Measurements from ENCODE around the gene ERFE.

The ERFE gene

DNA sequence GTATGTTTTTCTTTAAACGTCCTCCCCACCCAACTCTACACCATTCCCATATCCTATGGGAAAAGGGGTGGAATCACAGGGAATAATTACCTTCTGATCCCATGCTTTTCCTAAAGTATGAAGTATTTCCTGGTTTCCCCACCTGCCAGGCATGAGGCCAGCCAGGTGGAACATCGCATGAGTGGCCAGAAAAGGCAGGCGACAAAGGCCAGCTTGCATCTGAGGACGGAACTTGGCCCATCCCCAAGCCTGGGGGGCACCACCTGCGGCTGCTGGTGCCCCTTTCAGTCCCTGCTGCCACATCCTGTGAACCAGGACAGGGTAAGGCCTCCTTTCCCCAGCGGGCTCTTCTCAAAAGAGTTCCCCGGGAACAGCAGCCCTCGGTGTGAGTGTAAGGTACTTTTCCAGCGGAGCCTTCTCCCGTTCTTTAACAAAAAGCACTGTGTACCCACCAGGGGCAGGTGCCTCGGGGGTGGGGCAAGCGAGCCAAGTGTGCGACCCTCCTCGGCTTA is 1.2 kb upstream of the ERFE start:
- DNase-seq, result no peak

DNA sequence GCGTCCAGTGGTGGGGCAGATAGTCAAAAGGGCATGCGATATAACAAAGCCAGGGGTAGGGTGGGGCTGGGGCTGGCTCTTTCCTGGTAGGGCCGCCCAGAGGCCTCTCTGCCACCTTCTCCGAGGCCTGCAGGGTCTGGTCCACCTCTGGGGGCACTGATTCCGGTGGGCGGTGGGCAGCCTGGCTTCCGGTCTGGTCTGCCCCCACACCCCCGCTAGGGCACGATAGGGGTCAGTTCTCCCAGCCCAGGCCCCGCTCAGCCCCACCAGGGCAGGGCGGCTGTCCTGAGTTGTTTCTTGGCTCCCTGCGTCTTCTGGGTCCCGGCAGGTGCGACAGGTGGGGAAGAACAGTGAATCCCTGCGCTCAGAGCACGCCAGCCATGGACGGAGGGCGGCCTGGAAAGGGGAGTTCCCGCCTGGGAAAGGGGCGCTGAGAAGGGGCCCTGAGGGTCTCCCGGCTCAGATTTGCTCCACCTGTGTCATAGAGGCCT is 707 bp upstream of the ERFE start:
- DNase-seq, result no peak

- no peak for DNase-seq
These were observed 335 bp downstream of the ERFE start for GRCh38 chr2:238159071-238159539.

DNA sequence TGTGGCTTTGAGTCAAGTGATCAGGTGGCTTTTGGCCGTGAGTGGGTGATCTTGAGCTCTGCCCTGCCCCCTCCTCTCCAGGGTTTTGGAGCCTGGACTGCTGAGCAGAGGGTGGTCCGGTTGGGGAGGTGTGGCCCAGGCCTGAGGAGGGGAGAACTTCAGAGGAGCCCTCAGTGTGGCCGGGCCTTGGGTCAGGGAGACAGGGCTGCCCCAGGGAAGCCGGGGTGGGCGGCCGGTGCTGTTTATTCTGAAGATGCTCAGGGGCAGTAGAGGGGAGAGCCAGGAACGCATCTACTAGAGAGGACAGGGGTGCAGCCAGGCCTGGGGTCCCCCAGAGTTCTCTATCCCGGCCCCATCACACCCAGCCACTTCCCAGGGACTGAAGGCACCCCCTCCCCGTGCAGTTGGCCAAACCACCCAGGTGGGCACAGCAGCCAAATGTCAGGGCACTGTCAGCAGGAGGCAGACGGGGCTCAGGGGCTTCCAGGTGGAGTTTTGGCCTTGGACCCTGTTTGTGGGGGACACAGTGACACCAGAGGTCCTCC is 963 bp downstream of the ERFE start:
- no peak for DNase-seq

DNA sequence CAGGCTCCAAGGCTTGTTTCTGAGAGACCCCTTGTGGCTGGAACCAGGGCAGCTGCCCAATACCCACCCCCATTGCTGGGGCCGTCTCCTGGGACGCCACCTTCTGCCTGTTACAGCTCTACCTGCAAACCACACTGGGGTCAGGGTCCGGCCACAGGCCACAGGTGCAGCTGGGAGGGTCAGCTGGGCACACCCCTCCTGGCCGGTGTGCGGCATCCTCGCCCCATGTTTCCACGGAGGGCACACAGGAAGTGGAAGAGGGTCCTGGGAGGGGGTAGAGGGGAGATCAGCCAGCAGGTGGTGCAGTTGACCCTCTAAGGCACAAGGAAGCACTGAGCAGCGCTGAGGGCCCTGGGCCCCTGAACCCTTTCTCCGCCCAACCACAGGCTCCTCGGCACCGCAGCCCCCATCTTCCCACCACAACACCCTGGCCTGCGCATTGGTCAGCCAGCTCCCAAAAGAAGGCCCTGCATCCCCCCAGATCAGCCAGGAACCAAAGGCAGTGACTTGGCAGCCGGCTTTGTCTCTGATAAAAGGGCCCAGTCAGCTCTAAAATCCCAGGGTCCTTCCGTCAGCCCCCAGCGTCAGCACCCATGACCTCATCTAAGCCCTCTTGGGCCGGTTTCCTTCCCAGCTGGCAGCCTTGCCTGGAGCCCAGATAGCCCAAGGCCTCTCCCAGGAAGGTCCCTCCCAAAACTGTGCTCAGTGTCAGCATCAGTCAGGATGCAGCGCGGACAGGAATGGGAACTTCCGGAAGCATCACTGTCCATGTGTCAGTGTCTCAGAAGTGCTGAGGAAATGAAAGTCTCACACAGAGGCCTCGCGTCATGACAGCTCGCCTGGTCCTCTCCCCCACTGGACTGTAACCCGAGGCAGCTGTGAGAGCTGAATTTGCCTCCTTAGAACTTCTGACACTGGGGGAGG is 1.7 kb downstream of the ERFE start:
- DNase-seq, result no peak

GRCh38 chr2:238161291-238162051 is 2.7 kb downstream of the ERFE start:
- DNase-seq, result no peak

- no peak for DNase-seq
These were observed 3.6 kb downstream of the ERFE start for GRCh38 chr2:238162251-238162845.

GRCh38 chr2:238162846-238163441 is 4.2 kb downstream of the ERFE start:
- DNase-seq, result no peak

GRCh38 chr2:238163481-238164198 is 4.9 kb downstream of the ERFE start:
- DNase-seq, result no peak

- DNase-seq, result no peak
These were observed 6.1 kb downstream of the ERFE start for GRCh38 chr2:238164906-238165287.

- no peak for DNase-seq
These were observed 6.6 kb downstream of the ERFE start for GRCh38 chr2:238165288-238165921.

DNA sequence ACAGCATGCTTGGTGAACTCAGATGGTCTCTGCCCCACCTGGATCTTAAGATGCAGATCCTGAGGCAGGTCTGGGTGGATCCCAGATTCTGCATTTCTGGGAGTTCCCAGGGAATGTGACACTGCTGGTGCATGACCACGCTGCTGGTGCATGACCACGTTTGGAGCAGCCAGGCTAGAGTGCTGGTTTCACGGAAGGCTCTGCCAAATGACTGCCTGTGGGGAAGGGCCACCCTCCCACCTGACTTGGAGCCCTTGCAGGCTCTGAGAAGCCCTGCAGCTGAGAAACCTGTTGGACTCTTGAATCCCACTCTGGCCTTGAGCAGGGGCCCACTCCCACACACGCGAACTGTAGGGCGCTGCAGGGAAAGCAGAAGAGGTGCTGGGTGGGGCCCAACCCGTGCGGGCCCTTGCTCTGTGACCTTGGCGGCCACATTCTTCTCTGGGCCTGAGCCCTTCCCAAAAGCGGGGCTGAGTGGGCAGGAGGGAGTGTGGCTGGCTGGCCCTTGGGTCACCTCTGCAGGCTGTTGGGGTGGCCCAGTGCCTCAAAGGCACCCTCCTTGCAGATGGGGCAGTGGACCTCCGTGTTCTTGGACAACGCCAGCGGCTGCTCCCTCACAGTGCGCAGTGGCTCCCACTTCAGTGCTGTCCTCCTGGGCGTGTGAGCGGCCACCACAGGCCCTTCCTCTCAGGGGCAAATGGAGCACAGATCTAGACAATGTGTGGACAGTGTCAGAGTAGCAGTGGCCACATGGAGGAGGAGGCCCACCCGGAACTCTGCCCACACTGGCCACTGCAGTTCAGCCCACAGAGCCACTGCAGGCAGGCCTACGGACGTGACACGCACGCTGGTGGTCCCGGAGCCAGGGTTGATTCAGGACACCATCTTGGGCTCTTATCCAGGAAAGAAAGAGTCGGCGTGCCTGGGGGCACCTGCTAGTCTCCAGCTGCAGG is 7.9 kb downstream of the ERFE start:
- no peak for DNase-seq

GRCh38 chr2:238167344-238167715 is 8.6 kb downstream of the ERFE start:
- no peak for DNase-seq

- DNase-seq, result no peak
These were observed 9.0 kb downstream of the ERFE start for GRCh38 chr2:238167761-238168160.

DNA sequence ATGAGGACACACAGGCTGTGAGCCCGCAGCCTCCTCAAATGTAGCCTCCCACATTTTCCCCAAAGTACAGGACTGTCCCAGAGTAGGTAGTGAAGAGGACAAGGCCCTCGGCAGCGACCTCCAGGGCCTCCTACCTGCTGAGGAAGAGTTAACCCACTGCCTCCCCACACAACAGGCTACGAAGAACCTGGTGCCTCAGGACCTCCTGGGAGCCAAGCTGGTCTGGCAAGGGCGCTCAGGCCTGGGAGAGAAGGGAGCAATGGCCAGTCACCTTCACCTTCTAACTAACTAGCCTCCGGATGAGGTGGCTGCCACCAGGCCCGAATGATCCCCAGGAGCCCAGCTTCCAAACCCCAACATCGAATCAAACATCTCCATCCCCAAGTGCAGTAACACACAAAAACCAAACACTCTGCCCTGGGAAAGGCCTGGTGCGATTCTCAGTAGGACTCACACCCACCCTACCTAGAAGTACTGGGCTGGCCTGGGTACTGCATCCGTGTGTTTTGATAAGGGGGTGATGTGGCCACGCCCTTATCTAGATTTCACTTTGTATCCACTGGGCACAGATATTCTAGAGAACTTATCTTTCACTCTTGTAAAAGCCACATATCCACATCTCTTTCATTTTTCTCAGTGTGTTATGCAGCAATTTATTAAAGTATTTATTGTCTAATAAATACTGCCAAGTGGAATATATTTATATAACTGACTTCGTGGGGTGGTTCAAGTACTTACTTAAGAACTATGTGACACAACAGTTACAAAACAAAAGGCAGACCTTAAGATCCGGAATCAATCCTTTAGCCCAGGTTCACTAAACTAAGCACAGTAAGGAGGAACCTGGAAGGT is 9.7 kb downstream of the ERFE start:
- no peak for DNase-seq

GRCh38 chr2:238169048-238169707 is 10.4 kb downstream of the ERFE start:
- no peak for DNase-seq

DNA sequence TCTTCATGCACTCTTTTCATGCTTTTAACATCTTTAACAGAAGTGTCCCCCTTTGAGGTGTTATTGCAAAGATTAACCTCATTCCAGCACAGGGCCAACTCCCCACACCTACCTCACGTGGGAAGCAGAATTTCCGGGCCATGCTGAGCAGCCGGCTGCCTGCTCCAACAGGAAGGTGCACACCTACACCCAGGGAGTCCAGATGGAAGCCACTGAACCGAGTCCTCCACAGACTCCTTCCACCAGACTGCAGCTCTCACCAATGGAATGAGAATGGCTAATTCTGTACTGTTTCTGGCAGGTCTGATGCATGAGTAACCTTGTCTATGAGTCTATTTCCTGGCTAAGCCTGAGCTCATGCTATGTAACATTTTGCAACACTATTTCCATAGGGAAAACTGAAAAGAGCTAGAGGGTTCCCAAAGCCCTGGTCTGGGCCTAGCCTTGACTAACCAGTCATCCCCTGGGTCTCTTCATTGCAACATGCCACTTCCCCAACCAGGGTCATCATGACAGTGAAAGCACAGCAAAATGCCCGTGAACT is 11.0 kb downstream of the ERFE start:
- no peak for DNase-seq

DNA sequence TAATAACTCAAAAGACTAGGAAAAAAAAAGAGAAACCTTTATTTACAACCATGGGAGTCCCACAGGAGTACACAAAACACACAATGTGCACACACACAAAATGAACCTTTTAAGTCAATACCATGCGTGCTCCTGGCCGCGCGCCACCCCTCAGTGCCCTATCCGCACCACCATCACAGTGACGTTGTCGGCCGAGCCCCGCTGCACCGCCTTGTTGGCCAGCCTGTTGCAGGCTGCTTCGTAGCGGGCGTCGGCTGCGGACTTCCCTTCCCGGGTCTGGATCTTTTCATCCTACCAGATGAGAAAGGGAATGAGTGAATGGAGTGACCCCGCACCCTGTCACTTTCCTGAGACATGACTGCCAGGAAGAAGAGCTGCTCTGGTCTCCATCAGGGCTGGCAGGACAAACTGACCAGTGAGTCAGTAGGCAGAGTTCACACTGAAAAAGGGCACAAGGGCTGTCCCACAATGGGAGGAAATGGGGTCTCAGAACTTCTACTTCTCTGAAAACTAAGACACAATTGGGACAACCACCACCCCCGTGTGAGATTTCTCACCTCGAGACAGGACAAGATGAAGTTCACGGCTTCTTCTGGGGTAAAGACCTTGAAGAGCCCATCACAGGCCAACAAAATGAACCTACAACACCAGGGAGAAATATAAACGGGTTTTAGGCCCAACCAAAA is 11.8 kb downstream of the ERFE start:
- no peak for DNase-seq

Data from CD4-positive, alpha-beta T cell treated with Interferon gamma for 1 hour (primary cell).